Smooth muscle cell (in vitro differentiated cells): Measurements from ENCODE around the gene UBE2L3. TPM values are rescaled to one million over a fixed set of nuclear protein-coding genes. Genes with fewer than 3 reads are reported as not detected.
A peak's percentile ranks its signal among the peaks of the same experiment; 100 is the strongest.

ENCODE experiments used
- DNase-seq: peaks from one replicate; lab custom pipeline; 2025; ENCODE audit not compliant: unreplicated experiment; lab: John Stamatoyannopoulos, UW
- H2AFZ ChIP-seq: fragments of 200-600 bp; sonication (generic); 2 replicates; pipeline ENCODE4 v1.6.0; 2016; ENCODE audit warnings: antibody characterized with exemption, low read depth, mild to moderate bottlenecking
- H3F3A ChIP-seq: fragments of 200-600 bp; sonication (generic); 2 replicates; pipeline ENCODE4 v1.6.0; 2017; ENCODE audit warnings: antibody characterized with exemption, low read depth
- H3K27ac ChIP-seq: fragments of 200-600 bp; sonication (generic); 2 replicates; pipeline ENCODE4 v1.5.1; 2016; ENCODE audit warnings: low read depth, mild to moderate bottlenecking
- H3K27me3 ChIP-seq: fragments of 200-600 bp; sonication (generic); 2 replicates; pipeline ENCODE4 v1.6.1; 2016; ENCODE audit warnings: low read depth, mild to moderate bottlenecking
- H3K36me3 ChIP-seq: fragments of 200-600 bp; sonication (generic); 2 replicates; pipeline ENCODE4 v1.5.1; 2016; ENCODE audit warnings: low read depth
- H3K4me1 ChIP-seq: fragments of 200-600 bp; sonication (generic); 2 replicates; pipeline ENCODE4 v1.5.1; 2016; ENCODE audit warnings: low read depth
- H3K4me2 ChIP-seq: fragments of 200-600 bp; sonication (generic); 2 replicates; pipeline ENCODE4 v1.6.0; 2016; ENCODE audit warnings: mild to moderate bottlenecking
- H3K4me3 ChIP-seq: fragments of 200-600 bp; sonication (generic); 2 replicates; pipeline ENCODE4 v1.5.1; 2016; ENCODE audit warnings: mild to moderate bottlenecking
- H3K79me2 ChIP-seq: fragments of 200-600 bp; sonication (generic); 2 replicates; pipeline ENCODE4 v1.6.0; 2016; ENCODE audit warnings: low read depth, mild to moderate bottlenecking
- H3K9ac ChIP-seq: fragments of 200-600 bp; sonication (generic); 2 replicates; pipeline ENCODE4 v1.6.0; 2016; ENCODE audit warnings: low read depth
- H3K9me3 ChIP-seq: fragments of 200-600 bp; sonication (generic); replicated peaks from 2 replicates; pipeline ENCODE4 v1.5.1; 2016; ENCODE audit warnings: low read depth
- H4K20me1 ChIP-seq: fragments of 200-600 bp; sonication (generic); 2 replicates; pipeline ENCODE4 v1.6.0; 2016; ENCODE audit warnings: low read depth
- CTCF ChIP-seq: fragments of 200-600 bp; sonication (generic); IDR thresholded peaks from 2 replicates; pipeline ENCODE4 v1.5.1; 2017; ENCODE audit warnings: borderline replicate concordance, mild to moderate bottlenecking, antibody characterized with exemption; ENCODE audit not compliant: insufficient read depth, poor library complexity, severe bottlenecking
- WGBS: methylation state at CpG from one replicate; pipeline ENCODE4 v1.1.7; 2016; ENCODE audit warnings: low lambda C conversion rate; 5-methylcytosine and 5-hydroxymethylcytosine counted together
- polyA plus RNA-seq: library from polyadenylated mRNA; unstranded; fragments of >200 nt; fragmentation: Nextera tagmentation; extraction: Ambion mirVana; gene quantifications from 2 replicates; pipeline ENCODE4 v1.2.1, GENCODE V29; 2016
- total RNA-seq: library from RNA; depleted of rRNA; stranded (reverse); fragments of >200 nt; gene quantifications from 2 replicates; pipeline ENCODE4 v1.2.3, GENCODE V29; 2014

The UBE2L3 gene
- total and polyA plus RNA-seq, 2 experiments from 2014 or later = 65.4 to 89.3 TPM

GRCh38 chr22:21646608-21647590 is 79.4 kb downstream of the UBE2L3 start:
- WGBS = 59% methylated on average over 14 of the region's 14 CpGs
- peak; percentile 15 for DNase-seq
- H3F3A ChIP-seq = no peaks in the 10 kb centered on the region
- no peaks in the 10 kb centered on the region for H3K27me3 ChIP-seq
- H3K27ac ChIP-seq = no peak overlapping the region
- no peaks in the 10 kb centered on the region for H3K79me2 ChIP-seq
- no peak overlapping the region for H3K4me2 ChIP-seq
- peaks cover 16% of the 10 kb centered on the region for H4K20me1 ChIP-seq
- H3K9ac ChIP-seq = no peak overlapping the region
- H3K4me1 ChIP-seq = peaks cover 16% of the 10 kb centered on the region
- H3K36me3 ChIP-seq = no peaks in the 10 kb centered on the region
- no peak overlapping the region for H2AFZ ChIP-seq
- no peaks in the 10 kb centered on the region for H3K9me3 ChIP-seq
- H3K4me3 ChIP-seq = no peak overlapping the region
- peak; percentile 82 for TF ChIP-seq CTCF

GRCh38 chr22:21650280-21650679 is 82.8 kb downstream of the UBE2L3 start:
- Histone ChIP-seq H3K27ac (no peak overlapping the region), H3K4me2 (no peak overlapping the region), H3K4me3 (no peak overlapping the region), H3K79me2 (no peaks in the 10 kb centered on the region), H2AFZ (no peak overlapping the region), H3K9ac (no peak overlapping the region), H3K4me1 (peaks cover 19% of the 10 kb centered on the region), H3F3A (no peaks in the 10 kb centered on the region), H3K27me3 (no peaks in the 10 kb centered on the region), H3K36me3 (no peaks in the 10 kb centered on the region), H4K20me1 (peaks cover 6% of the 10 kb centered on the region), H3K9me3 (no peaks in the 10 kb centered on the region)
- TF ChIP-seq CTCF = no peak
- DNase-seq = no peak
- 93% methylated on average over 7 of the region's 7 CpGs for WGBS

GRCh38 chr22:21650823-21651520 is 83.5 kb downstream of the UBE2L3 start:
- H3K9me3 ChIP-seq = no peaks in the 10 kb centered on the region
- H3K4me3 ChIP-seq = peak overlapping the region; percentile 72
- peak overlapping the region; percentile 50 for H3K27ac ChIP-seq
- peak overlapping the region; percentile 90 for H2AFZ ChIP-seq
- 20% methylated on average over 6 of the region's 6 CpGs for WGBS
- peak overlapping the region; percentile 92 for H3K4me2 ChIP-seq
- peaks cover 6% of the 10 kb centered on the region for H4K20me1 ChIP-seq
- DNase-seq = no peak
- no peak for TF ChIP-seq CTCF
- H3F3A ChIP-seq = no peaks in the 10 kb centered on the region
- no peaks in the 10 kb centered on the region for H3K27me3 ChIP-seq
- peak overlapping the region; percentile 63 for H3K9ac ChIP-seq
- no peaks in the 10 kb centered on the region for H3K36me3 ChIP-seq
- H3K4me1 ChIP-seq = peaks cover 19% of the 10 kb centered on the region
- H3K79me2 ChIP-seq = no peaks in the 10 kb centered on the region
